Nephron (organoid): ENCODE measurements around the gene JARID2.

Source experiments
- H3K27ac Mint-ChIP-seq, 3 experiments: 2 replicates each; pipeline ENCODE4 v1.8.0; 2020; ENCODE audit warnings: mixed read lengths in 3 of 3, mild to moderate bottlenecking in 2 of 3, moderate library complexity in 1 of 3
- H3K27me3 Mint-ChIP-seq: 2 replicates; pipeline ENCODE4 v1.8.0; 2021; ENCODE audit warnings: low read depth, mild to moderate bottlenecking, moderate library complexity, mixed read lengths
- H3K36me3 Mint-ChIP-seq: 2 replicates; pipeline ENCODE4 v1.8.0; 2020; ENCODE audit warnings: low read depth, mixed read lengths
- H3K4me1 Mint-ChIP-seq: 2 replicates; pipeline ENCODE4 v1.8.0; 2020; ENCODE audit warnings: mixed read lengths
- H3K4me3 Mint-ChIP-seq, 3 experiments: 2 replicates each; pipeline ENCODE4 v1.8.0; 2020; ENCODE audit warnings: mild to moderate bottlenecking in 3 of 3, mixed read lengths in 3 of 3, moderate library complexity in 2 of 3
- H3K9me3 Mint-ChIP-seq: 2 replicates; pipeline ENCODE4 v1.8.0; 2020; ENCODE audit warnings: mixed read lengths
- CTCF ChIP-seq, 3 experiments: fragments of 200-600 bp; sonication (generic); IDR thresholded peaks; one replicate each; pipeline ENCODE4 v1.5.0; 2021; ENCODE audit warnings: antibody characterized with exemption in 3 of 3; ENCODE audit not compliant: unreplicated experiment in 3 of 3

JARID2 gene

GRCh38 chr6:15259766-15260098 lies 13.9 kb downstream of the JARID2 start:
- peak overlapping the region; percentile 43 to 55 (median 53) for H3K27ac Mint-ChIP-seq
- H3K27me3 Mint-ChIP-seq: no peaks in the 10 kb centered on the region
- peaks cover 7% of the 10 kb centered on the region for H3K36me3 Mint-ChIP-seq
- H3K4me1 Mint-ChIP-seq: peaks cover 89% of the 10 kb centered on the region
- no peaks in the 10 kb centered on the region for H3K9me3 Mint-ChIP-seq
- H3K4me3 Mint-ChIP-seq: peak overlapping the region in 1 of 3 experiments; percentile 3
- TF ChIP-seq CTCF (IDR thresholded peaks at IDR 0.05; ENCODE audit: unreplicated experiment in 3 of 3): no peak

GRCh38 chr6:15260099-15260821 lies 14.4 kb downstream of the JARID2 start:
- Mint-ChIP-seq H3K9me3 (no peaks in the 10 kb centered on the region), H3K27me3 (no peaks in the 10 kb centered on the region), H3K4me3 (peak overlapping the region in 2 of 3 experiments; percentile 10 to 23), H3K27ac (peak overlapping the region; percentile 43 to 55 (median 53)), H3K36me3 (peaks cover 7% of the 10 kb centered on the region), H3K4me1 (peaks cover 90% of the 10 kb centered on the region)
- TF ChIP-seq CTCF (IDR thresholded peaks at IDR 0.05; ENCODE audit: unreplicated experiment in 3 of 3): no peak

- H3K9me3 Mint-ChIP-seq: no peaks in the 10 kb centered on the region
- peaks cover 4% of the 10 kb centered on the region for H3K36me3 Mint-ChIP-seq
- peaks cover 90% of the 10 kb centered on the region for H3K4me1 Mint-ChIP-seq
- H3K4me3 Mint-ChIP-seq: no peak overlapping the region
- H3K27me3 Mint-ChIP-seq: no peaks in the 10 kb centered on the region
- peak overlapping the region; percentile 71 to 79 (median 71) for H3K27ac Mint-ChIP-seq
- no peak for TF ChIP-seq CTCF (IDR thresholded peaks at IDR 0.05; ENCODE audit: unreplicated experiment in 3 of 3)
Observed at GRCh38 chr6:15263780-15264374, 18.0 kb downstream of the JARID2 start.

DNA sequence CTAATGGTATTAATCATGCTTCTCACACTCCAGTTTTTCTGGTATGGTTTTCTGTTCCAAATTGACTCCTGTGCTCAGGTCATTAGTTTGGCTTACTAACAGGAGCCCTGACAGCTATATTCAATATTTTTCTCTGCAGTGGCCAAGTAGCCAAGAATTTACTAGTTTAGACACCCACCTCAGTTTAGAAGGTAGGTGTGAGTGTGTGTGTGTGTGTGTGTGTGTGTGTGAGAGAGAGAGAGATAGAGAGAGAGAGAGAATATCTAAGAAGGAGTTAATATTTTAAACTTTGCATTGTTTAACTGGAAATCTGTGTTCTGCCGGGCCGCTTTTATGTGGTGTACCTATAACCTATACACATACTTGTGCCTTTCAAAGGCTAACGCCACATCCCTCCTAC lies 18.5 kb downstream of the JARID2 start:
- Mint-ChIP-seq H3K27me3 (no peaks in the 10 kb centered on the region), H3K4me1 (peaks cover 88% of the 10 kb centered on the region), H3K4me3 (peak overlapping the region in 2 of 3 experiments; percentile 17 to 61), H3K9me3 (no peaks in the 10 kb centered on the region), H3K27ac (peak overlapping the region; percentile 71 to 79 (median 71)), H3K36me3 (peaks cover 4% of the 10 kb centered on the region)
- TF ChIP-seq CTCF (IDR thresholded peaks at IDR 0.05; ENCODE audit: unreplicated experiment in 3 of 3): no peak

DNA sequence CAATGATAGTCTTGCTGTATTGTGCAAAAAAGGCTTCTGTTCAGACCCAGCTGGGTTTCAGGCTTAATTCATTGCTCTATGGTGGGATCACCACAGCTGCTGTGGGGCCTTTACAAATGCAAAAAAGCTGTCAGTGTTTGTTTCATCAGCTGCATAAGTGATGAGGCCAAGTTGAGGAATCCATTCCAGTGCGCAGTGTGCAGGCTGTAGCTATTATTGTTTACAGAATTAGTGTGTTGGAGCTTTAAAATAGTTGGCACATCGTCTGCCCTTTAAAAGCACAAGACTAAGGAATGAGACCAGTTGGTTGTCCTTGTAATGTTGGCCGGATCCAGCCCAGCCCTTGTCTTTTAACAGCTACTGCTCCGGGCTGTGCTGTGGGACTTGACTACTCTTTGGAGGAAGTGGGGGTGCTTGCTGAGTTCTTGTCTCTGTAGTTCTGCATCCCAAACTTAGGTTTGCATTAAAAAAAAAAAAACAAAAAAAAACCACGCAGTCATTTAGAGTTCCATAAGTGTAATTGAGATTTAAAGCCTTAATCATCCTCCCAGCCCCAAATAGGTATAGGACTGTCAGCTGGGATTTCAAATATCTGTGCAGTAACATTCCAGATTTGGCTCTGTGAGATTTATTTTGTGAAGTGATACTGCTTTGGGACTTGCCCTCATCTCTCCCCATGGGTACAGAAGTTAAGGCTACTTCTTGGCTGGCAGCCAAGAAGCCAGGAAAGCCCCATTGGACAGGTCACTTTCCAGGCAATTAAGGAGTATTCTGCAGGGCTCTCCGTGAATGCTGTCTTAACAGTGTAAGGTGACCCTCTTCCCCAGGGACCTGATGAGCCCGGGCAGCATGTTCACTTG lies 19.3 kb downstream of the JARID2 start:
- Mint-ChIP-seq H3K9me3 (no peaks in the 10 kb centered on the region), H3K4me3 (peak overlapping the region; percentile 38 to 61 (median 55)), H3K36me3 (peaks cover 4% of the 10 kb centered on the region), H3K27ac (peak overlapping the region; percentile 71 to 79 (median 71)), H3K4me1 (peaks cover 88% of the 10 kb centered on the region), H3K27me3 (no peaks in the 10 kb centered on the region)
- TF ChIP-seq CTCF (IDR thresholded peaks at IDR 0.05; ENCODE audit: unreplicated experiment in 3 of 3): no peak
